Stimulated activated CD4-positive, alpha-beta T cell treated with anti-CD3 and anti-CD28 coated beads, Interleukin-12 subunit alpha, Interleukin-12 subunit beta, amount 100 ng/mL, for 48 hours (primary cell): ENCODE data around the gene TMEM181.

Experiments used
- DNase-seq, 3 donors: peaks; one replicate each; pipeline ENCODE4 v3.0.0-alpha.2; 2020; ENCODE audit warnings: low read depth in 2 of 3, low spot score in 1 of 3

TMEM181 gene

DNA sequence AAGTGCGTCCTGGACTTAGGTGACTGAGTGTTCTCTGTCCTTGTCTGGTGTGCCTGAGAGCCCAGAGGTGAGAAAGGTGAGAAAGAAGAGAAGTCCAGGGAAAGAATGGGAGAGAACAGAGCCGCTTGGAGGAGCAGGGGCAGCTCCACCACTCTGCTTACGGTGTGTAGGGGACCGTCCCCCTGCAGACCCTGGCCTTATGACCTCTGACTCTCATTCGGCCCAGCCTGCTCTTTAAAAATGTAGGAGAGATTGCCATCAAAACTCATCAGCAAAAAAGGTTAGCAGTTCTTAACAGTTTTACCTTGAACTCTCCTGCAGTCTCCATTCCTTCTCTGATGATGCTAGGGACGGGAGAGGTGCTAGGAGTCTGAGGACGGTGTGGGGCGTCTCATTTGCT, 2.0 kb downstream of the TMEM181 start:
- no peak for DNase-seq

DNA sequence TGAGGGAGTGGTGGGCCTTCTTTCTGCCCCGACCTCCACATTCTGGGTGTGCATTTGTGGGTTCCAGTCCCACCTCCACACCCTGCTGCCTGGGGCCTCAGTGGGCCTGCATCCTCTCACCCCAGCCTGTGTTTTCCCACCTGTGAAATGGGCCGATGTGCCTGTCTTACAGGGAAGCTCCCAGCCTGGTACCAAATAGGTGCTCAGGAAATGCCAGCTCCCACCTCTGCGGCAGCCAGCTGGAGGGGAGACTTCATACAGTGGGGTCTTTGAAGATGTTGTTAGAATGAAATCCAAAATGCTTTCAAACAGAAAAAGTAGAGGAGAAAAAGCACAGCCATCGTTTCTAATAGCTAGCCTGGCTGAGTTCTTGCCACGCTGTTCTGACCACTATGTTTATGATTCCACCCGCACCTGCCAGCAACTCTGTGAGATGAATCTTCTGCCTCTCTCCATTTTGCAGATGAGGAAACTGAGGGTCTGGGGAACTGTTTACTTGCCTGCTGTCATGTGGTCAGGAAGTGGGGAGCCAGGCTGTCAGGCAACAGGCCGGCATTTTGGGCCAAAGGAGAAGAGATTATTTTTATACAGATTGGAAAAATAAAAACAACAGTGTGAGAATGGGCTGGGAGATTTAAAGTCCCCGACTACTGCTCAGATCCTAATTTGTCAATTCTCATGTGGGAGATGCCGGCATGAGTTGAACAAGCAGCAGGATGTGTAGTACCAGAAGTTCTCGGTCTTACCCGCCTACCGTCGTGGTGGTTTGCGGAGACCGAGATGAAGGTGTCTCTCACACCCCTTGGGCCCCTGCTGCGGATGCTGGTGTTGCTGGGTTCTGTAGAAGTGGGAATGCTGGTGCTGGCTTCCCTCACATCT, 4.6 kb downstream of the TMEM181 start:
- no peak for DNase-seq

DNA sequence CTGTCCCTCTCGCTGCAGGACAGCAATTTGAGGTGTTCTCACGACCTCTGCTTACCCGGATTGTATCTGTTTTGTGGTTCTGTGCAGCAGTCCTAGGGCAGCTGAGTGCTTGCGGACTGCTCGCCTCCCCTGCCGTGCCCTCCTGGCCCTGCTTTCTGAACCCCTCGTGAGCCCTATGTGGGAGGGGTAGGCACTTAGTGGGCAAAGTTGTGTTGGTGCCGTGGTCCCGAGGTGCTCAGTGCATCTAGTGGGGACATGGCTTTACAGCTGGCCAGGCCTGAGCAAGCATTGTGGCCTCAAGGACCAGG, 5.2 kb downstream of the TMEM181 start:
- no peak for DNase-seq

DNA sequence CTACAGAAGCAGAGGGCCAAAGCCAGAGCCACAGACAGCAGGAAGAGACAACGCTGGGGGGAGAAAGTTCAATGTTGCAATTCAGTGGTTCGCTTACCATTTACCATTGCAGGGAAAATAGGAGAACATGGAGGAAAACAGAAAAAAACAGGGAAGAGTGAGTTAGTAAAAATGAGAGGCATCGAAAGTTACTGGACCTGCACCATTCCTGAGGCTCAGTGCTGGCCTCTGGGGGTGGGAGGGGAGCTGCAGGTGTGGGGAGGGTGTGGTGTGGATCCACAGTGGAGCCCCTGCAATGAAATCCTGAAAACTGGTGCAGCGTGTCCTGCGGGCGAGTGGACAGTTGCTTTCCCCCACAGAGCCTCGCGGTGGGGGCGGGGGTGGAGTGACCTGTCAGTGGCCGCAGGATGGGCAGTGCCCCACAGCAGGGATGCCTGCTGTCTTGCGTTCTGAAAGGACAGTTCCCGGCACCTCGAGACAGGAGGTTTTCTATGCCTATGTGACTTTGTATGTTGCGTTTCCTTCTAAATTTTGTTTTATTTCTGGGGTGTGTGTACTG, 5.7 kb downstream of the TMEM181 start:
- DNase-seq: no peak

DNA sequence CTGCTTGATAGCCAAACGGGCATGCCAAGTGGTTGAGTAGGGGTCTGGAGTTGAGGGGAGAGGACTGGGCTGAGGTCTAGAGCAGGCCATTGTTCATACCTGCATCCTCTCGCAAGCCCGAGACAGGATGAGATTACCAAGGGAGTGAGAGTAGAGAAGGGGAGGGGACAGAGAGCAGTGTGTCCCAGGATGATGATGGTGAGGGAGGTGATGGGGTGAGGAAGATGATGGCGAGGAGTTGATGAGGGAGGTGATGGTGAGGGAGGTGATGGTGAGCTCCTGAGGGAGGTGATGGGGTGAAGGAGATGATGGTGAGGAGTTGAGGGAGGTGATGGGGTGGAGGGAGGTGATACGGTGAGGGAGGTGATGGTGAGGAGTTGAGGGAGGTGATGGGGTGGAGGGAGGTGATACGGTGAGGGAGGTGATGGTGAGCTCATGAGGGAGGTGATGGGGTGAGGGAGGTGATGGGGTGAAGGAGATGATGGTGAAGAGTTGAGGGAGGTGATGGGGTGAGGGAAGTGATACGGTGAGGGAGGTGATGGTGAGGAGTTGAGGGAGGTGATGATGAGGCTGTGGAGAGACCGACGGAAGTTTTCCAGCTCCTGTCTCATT, 6.4 kb downstream of the TMEM181 start:
- no peak for DNase-seq

GRCh38 chr6:158567152-158567551, 7.3 kb downstream of the TMEM181 start:
- DNase-seq: no peak

GRCh38 chr6:158567871-158568401, 8.0 kb downstream of the TMEM181 start:
- no peak for DNase-seq

- DNase-seq: no peak
Measured at GRCh38 chr6:158568549-158568948, 8.7 kb downstream of the TMEM181 start.

- DNase-seq: no peak
Measured at GRCh38 chr6:158569036-158569435, 9.1 kb downstream of the TMEM181 start.

DNA sequence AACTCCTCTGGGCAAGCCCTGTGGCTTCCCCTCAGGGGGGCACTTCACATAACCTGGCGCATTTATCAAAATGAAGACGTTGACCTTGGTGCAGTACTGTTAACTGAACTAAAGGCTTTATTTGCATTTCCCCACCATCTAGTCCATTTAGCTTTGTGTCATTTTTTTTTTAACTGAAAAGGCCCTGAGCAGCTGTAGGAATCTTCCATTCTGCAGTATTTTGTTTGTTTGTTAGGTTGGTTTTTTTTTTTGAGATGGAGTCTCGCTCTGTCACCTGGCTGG, 10.7 kb downstream of the TMEM181 start:
- DNase-seq: no peak

DNA sequence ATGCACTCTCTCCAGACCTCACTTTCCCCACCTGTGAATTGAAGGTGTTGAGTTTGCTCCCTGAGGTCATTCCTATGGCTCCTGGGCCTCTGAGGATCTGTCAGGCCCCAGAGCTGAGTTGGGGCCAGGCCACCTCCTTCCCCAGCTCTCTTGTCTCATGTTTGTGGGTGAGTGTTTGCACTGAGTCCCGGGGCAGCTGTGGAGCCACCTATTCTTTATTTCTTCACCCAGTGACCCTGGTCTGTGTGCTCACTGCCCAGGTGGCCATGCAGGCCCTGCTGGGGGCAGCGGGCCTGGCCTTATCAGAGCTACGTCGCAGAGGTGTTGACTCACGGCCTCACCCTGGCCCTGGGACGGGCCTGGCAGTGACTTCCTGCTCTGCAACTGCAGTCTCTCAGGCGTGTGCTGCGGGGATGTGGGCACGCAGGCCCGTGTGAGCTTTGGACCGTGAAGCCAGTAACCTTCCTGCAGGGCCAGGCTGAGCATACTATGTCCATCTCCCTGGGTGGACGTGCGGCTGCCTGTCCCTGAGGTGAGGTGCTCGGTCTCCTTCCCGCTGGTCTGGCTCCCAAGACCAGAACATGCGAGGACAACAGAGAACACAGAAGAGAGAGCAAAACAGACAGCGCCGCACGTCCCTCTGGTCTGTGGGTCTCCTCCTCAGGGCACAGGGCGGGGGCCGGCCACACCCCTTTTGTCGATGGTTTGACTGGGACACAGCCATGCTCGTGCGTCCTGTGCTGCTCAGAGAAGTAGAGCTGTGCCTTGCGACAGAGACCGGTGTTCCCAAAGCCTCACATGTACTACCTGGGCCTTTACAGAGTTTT, 12.1 kb downstream of the TMEM181 start:
- no peak for DNase-seq

DNA sequence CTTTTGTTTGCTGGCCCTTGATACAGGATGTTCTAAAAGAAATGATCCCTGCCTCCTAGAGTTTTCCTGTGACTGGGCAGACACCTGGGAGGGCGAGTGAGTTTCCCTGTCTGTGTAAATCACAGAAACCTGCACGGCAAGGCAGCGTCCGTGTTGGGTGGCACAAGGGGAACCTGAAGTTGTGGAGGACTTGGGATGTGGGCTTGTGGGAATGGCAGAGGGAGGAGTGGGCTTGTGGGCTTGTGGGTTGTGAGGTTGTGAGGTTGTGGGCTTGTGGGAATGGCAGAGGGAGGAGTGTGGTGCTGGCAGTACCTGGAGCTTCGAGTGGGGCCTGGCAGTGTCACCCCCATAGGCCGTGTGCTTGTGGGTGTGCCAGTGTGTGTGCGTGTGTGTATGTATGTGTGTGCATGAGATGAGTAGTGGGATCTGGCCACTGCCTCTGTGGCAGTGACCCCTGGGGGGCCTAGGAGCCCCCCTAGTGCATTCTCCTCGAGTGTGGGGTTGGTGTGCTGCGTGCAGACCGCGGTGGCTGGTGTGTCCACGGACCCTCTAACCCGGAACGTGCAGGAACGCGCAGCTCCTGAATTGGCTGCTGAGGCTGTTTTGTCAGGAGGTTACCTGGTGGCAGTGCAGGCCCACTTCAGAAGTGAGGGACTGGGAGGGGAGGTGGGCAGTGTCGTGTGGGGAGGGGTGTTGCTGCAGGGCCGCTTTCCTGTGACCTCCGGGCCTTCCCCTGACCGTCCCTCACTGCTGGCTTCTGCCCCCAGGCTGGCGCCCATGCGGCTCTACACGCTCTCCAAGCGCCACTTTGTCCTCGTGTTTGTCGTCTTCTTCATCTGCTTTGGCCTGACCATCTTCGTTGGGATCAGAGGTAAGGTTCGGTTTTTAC, 13.0 kb downstream of the TMEM181 start:
- DNase-seq: no peak

DNA sequence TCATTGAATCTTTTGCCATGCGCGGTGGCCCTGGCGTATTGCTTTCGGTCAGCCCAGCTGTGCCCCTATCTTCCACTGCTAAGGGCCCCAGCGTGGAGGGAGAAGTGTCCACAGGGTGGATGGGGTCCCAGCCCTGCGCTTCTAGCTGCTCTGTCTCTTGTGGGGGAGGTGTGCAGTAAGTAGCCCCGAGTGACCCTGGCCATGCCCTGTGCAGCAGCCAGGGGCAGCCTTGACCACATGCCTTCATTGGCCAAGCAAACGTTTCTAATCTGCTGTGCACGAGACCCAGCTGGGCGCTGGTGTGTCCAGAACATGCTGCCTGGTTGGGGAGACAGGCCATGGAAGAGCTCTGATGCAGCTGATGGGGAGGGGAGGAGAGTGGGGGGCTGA, 13.6 kb downstream of the TMEM181 start:
- DNase-seq: no peak

GRCh38 chr6:158574800-158575199, 14.9 kb downstream of the TMEM181 start:
- DNase-seq: no peak

GRCh38 chr6:158575550-158575949, 15.7 kb downstream of the TMEM181 start:
- DNase-seq: no peak

DNA sequence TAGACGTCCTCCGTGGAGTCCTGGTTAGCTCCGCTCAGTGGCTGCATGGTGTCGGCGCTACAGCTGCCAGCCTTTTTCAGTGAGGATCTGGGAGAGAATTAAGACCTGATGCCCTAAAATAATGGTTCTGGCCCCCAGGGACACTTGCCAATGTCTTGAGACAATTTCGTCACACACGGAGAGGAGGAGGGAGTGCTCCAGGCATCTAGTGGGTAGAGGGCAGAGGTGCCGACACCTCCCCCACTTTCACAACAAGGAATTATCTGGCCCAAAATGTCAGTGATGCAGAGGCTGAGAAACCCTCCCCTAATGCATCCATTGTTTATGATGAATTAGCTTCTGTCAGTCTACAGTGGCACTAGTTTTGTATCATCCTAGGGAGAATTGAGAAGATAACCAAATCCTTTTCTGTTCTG, 24.4 kb downstream of the TMEM181 start:
- DNase-seq: no peak

DNA sequence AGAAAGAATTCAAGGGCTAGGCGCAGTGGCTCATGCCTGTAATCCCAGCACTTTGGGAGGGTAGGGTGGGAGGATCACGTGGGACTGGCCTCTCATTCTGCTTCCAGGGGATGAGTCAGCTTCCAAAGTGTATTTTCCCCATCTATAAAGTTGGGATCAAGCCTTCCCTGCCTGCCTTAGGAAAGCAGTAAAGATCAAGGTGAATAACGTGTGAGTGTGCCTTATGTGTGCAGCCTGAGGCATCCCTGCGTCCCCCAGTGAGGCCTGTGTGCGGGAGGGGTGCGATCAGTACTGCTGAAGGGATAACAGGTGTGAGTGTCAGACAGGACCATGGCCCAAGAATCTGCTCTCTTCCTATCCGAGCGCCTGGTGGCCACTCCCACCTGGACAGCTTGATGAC, 26.8 kb downstream of the TMEM181 start:
- DNase-seq: no peak

DNA sequence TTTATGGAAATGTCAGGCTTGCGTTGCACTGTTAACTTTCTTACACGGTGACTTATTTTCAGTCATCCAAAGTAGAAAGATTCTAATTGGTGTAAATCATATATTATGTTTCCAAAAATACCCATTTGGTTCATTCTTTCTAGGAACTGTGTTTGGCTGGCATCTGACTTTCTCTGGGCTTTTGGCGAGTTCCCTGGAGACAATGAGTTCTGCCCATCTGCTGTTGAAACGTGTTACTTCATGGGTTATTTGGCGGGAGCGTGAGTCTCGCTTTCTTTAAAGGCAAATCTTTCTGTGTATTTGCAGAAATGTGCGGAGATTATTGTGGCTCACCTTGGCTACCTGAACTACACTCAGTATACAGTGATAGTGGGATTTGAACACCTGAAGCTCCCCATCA, 29.5 kb downstream of the TMEM181 start:
- no peak for DNase-seq

DNA sequence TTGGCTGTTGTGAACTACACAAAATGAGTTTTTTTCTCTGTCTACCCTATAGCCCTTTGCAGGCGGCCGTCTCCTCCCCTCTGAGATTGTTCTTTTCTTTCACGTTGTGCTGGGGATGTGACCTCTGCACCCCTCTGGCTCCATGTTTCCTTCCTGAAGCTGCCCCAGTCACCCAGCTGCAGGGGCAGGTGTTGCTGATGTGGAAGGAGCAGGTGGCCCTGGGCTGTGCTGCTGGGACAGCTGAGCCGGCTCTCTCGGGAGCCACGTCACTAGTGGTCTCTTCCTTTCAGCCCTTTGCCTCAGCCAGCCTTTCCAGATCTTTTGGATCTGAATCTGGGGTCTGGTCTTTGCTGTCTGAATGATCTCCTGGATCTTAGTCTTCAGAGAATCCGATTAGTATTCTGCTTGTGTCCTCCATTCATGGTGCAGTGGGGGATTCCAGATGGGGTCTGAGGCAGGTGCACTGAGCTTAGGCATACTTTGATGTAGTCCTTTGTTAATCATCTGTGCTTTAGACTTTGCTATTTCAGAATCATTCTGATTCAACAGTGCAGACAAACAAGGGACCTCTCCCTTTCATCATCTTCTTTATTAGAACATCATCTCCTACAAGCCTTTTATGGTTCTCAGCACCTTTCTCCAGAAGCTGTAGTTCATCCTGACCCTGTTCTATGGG, 31.4 kb downstream of the TMEM181 start:
- DNase-seq: no peak

DNA sequence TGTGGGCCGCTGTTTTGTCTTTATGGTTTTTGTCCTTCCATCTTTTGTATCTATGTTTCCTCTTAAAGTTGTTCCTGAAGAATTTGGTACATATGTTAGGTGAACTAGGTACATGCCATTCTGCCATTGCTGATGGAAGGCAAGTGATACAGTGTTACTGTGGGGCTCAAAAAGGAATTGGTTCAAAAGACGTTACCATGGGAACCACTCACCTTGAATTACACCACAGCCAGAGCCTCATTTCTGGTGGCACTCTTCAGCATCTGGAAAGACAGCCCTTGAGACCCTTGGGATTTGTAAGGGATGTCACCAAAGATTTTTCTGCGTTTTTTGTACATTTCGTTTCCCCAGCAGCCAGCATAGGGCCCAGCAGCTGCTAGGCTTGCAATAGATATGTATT, 31.9 kb downstream of the TMEM181 start:
- no peak for DNase-seq
